ENCODE measurements around the gene DLL4. TPM values are rescaled to one million over a fixed set of nuclear protein-coding genes. Genes with fewer than 3 reads are reported as not detected.

DLL4 gene
- total RNA-seq, 1 experiment from 2014 or later, result 1.5 TPM

DNA sequence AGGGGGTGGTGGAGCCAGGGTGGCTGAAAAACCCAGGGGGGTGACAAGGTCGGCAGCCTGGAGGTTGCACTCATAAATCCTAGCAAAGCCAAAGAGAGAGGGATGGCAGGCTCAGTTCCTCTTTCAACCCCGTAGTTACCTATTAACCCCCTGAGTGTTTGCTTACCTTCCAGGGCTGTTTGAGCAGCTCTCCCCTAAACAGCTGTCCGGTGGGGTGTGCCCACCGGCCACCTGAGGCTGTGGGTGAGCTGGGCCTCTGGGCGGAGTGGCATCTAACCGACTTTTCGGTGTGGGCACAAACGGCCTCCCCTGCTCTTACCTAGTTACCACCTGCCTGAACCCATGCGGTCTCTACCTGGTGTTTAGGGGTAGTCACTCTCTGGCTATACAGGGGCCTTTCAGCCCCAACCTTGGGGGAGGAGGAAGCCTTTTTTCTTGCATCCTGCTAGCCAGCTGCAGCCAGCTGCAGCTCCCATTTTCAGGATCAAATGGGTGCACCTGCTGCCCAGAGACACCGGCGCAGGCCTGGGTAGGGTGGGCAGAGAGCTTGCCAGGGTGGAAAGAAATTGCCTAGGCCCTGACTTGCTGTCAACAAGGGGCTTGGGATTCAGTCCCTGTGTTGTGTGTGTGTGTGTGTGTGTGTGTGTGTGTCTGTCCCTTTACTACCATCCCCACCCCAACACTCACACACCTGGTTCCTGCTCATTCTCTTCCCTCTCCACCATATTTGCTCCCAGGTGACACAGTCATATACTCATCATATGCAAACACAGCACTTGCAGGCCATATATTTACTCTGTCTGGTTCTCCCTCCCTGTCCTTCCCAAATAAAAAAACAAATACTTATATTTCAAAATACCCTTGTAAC, 3.7 kb downstream of the DLL4 start:
- CTCF ChIA-PET, result interaction anchor here (1.8 kb wide), 2 partner anchors 9 to 27 kb away, joined by 6 read pairs; no protein-coding TSS in a partner anchor
- no peak overlapping the region for H3K27ac ChIP-seq (ENCODE audit: low read depth, low read length)
- peaks cover 12% of the 10 kb centered on the region; the same call in 1 of the 2 replicates for H3K27me3 ChIP-seq (ENCODE audit: insufficient read depth, low read length)
- RAD21 ChIA-PET (ENCODE audit: low non-redundant PET in 1 of 2, low total read pairs in 2 of 2, uncharacterized antibody in 2 of 2, unreplicated experiment in 2 of 2), result no interaction called here
- H3K9ac ChIP-seq (ENCODE audit: low read length), result no peak overlapping the region
- DNase-seq (ENCODE audit: low read depth, low spot score) (no peak), ATAC-seq (no peak)
- no peaks in the 10 kb centered on the region for H3K36me3 ChIP-seq (ENCODE audit: control insufficient read depth in 1 of 2, insufficient read depth in 2 of 2, low read length in 2 of 2)
- POLR2A ChIA-PET, result interaction anchor here (1.8 kb wide), 1 partner anchor 20 kb away, joined by 4 read pairs; the partner anchor contains the start of gene CHAC1
- no peak overlapping the region for H3K4me2 ChIP-seq (ENCODE audit: low read length)
- no peaks in the 10 kb centered on the region for H3K9me2 ChIP-seq (ENCODE audit: insufficient read depth)
- no peak for TF ChIP-seq CBX3 (IDR thresholded peaks at IDR 0.05; ENCODE audit: low read depth)
- TF ChIP-seq EZH2 (IDR thresholded peaks at IDR 0.05), result no peak
- TF ChIP-seq JUND (IDR thresholded peaks at IDR 0.05), result no peak
- TF ChIP-seq RAD21 (IDR thresholded peaks at IDR 0.05; ENCODE audit: low read depth), result no peak
- no peak for TF ChIP-seq ELF1 (IDR thresholded peaks at IDR 0.05; ENCODE audit: borderline replicate concordance, low read depth)
- TF ChIP-seq EZH2phosphoT487 (IDR thresholded peaks at IDR 0.05; ENCODE audit: borderline replicate concordance), result no peak
- TF ChIP-seq POLR2A (IDR thresholded peaks at IDR 0.05; ENCODE audit: borderline replicate concordance, extremely low read depth, insufficient read depth, insufficient read length), result no peak
- TF ChIP-seq ZBTB33 (IDR thresholded peaks at IDR 0.05; ENCODE audit: extremely low read depth, insufficient replicate concordance, low read length), result no peak
- TF ChIP-seq EGR1 (IDR thresholded peaks at IDR 0.05; ENCODE audit: low read depth), result no peak
- TF ChIP-seq SP1 (IDR thresholded peaks at IDR 0.05; ENCODE audit: low read depth), result no peak
- no peak for TF ChIP-seq FOSL1 (IDR thresholded peaks at IDR 0.05; ENCODE audit: low read depth)
- TF ChIP-seq REST (IDR thresholded peaks at IDR 0.05; ENCODE audit: low read depth), result no peak
- H3K4me1 ChIP-seq (ENCODE audit: control insufficient read depth in 1 of 2, insufficient read depth in 2 of 2, low read length in 2 of 2), result peaks cover 18 to 35% of the 10 kb centered on the region in 2 experiments
- intact Hi-C loops (cut with micrococcal nuclease), result loop anchor here (5.0 to 10.0 kb wide), 2 partner anchors 89 to 252 kb away; no protein-coding TSS in a partner anchor
- no peaks in the 10 kb centered on the region for H4K20me1 ChIP-seq (ENCODE audit: insufficient read depth)
- BruUV-seq (replicated peaks), result no TSS peak
- H3K4me3 ChIP-seq (replicated peaks in 1 of 2; ENCODE audit: low read depth in 1 of 2, low read length in 2 of 2), result no peak overlapping the region
- no peak overlapping the region for H2AFZ ChIP-seq (ENCODE audit: low read depth, low read length, poor library complexity, severe bottlenecking)
- no peaks in the 10 kb centered on the region for H3K79me2 ChIP-seq (ENCODE audit: insufficient read depth, low read length)
- H3K9me3 ChIP-seq (ENCODE audit: control insufficient read depth in 1 of 2, insufficient read depth in 1 of 2, low read depth in 1 of 2, low read length in 2 of 2), result no peaks in the 10 kb centered on the region

Data from HCT116 (cell line).